Mesenteric fat pad (tissue), 1 donor: ENCODE measurements around the gene YAE1. TPM values are rescaled to one million over a fixed set of nuclear protein-coding genes. Genes with fewer than 3 reads are reported as not detected.

Experiments used
- DNase-seq: peaks from one replicate; pipeline ENCODE4 v3.0.0-alpha.2; 2020; ENCODE audit warnings: low spot score
- total RNA-seq: library from RNA; stranded (reverse); fragmentation: NEBNext Ultra II Directional; extraction: Animal tissue kit (Norgen Biotek cat#: 25700); gene quantifications from one replicate; pipeline ENCODE4 v1.2.1, GENCODE V29; 2021
- donor health status: DM: yes; HTN: yes; CAD: no.

YAE1 gene
- total RNA-seq, 1 donor from 2014 or later = 13.9 TPM

DNA sequence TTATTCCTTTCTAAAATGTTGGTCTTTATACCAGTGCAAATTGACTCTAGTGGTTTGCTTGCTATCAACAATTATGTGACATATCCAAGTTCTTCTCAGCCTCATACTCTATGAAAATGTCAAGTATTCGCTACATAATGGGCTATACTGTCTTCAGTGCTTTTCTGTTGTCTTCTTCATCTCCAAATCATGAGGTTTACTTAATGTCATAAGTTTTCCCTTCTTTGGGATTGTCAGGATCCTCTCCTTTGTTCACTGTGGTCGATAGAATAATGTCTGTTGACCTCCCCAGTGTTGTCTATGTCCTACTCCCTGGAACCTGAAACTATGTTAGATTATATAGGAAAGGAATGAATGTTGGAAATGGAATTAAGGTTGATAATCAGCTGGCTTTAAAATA, 40.7 kb downstream of the YAE1 start:
- DNase-seq = no peak

- no peak for DNase-seq
Observed at GRCh38 chr7:39607865-39608264, 41.7 kb downstream of the YAE1 start.

- no peak for DNase-seq
Observed at GRCh38 chr7:39608278-39608677, 42.1 kb downstream of the YAE1 start.

- DNase-seq = no peak
Observed at GRCh38 chr7:39609113-39609934, 43.1 kb downstream of the YAE1 start.

- DNase-seq = no peak
Observed at GRCh38 chr7:39609935-39610263, 43.7 kb downstream of the YAE1 start.

- DNase-seq = no peak
Observed at GRCh38 chr7:39613577-39613976, 47.4 kb downstream of the YAE1 start.

DNA sequence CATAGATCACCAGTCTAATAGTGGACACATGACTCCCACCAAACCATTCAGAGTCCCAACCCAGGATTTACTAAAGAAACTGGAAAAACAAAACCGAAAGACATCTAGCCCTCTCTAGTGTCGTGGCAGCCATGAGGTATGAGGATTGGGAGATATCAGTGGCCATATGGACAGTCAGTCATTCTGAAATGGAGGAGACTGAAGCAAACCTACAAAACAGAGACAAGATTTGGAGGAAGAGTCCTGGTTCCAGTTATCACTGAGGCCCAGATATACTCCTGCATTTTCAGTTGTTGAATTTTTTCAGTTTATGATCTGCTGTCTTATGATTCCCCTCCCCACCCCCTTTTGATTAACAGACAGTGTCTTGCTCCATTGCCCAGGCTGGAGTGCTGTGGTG, 48.1 kb downstream of the YAE1 start:
- DNase-seq = no peak

DNA sequence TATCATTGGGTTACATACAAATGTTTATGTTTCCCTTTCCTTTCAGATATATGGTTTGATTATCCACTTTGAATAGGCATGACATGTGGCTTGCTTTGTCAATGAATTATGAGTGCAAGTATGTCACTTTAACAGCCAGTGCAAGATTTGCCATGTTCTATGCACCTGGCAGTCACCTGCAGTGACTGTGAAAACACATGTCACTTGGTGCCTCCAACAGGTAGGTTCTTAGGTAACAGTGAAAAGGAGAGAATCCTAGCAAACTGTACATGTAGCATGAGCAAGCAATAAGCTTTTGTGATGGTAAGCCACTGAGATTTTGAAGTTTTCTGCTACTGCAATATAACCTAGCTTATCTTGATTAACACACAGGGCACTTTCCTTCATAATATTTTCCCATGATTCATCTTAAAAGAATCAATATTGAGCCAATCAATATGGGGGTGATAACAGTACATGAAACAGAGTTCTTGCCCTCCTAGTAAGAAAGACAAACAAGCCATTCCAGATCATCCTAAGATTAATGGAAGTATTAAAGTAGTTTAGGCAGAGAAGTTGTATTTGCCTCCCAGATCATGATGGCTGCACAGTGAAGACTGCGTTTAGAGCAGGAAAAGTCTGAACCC, 49.3 kb downstream of the YAE1 start:
- no peak for DNase-seq

GRCh38 chr7:39616138-39616537, 49.9 kb downstream of the YAE1 start:
- DNase-seq = no peak

GRCh38 chr7:39617005-39617404, 50.8 kb downstream of the YAE1 start:
- no peak for DNase-seq

GRCh38 chr7:39618868-39619267, 52.7 kb downstream of the YAE1 start:
- no peak for DNase-seq

GRCh38 chr7:39620486-39620885, 54.3 kb downstream of the YAE1 start:
- DNase-seq = no peak

DNA sequence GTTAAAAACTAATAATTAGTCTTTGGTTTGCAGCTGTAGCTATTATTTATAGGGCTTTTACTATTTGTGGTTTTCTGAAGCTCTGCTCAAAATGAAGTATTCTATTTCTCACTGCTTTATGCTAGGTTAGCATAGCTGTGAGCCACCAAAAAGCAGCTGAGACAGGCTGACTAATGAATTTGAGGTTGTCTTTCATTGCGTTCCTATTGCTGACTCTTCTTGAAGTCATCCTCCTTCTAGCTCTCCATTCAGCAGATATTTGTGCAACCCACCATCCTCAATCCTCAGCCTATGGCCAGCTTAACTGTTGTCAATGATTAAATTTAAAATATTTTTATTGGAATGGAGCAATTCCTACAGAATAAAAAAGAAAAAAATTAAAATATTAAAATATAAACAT, 55.1 kb downstream of the YAE1 start:
- DNase-seq = no peak

DNA sequence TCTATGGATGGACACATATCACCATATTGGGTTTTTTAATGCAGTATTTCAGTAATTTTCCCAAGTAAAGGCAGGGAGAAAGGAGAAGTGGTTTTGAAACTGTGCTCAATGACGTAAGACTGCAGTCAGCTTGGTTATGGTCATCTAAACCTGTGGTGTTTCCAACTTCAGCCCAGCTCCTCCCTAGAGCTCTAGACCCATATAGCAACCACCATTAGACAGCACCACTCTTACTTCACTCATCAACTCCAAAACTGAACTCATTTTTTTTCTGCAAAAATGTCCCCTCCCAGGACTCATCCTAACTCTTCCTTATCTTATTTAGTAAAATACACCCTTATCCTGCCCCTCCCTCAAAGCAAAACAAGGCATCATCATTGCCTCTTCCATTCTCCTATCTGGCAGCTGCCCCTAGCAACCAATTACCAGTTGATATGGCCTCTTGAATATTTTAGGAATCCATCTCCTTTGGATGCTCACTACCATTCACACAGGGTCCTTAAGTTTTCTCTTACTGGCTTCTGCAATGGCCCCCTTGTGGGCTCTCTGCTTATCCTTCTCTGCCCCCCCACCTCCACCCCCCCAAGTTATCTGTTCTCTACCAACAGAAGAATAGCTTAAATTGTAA, 55.7 kb downstream of the YAE1 start:
- no peak for DNase-seq

Other genes starting within 250 kb of the YAE1 start
- 26.7 TPM for gene RALA, start 57.2 kb downstream of the YAE1 start, total RNA-seq